Panc1 (cell line): Measurements from ENCODE around the gene CDK14.

Experiments
- CTCF ChIP-seq: fragments of 450-650 bp; IDR thresholded peaks from 2 replicates; pipeline ENCODE4 v1.5.1; 2017; ENCODE audit warnings: mild to moderate bottlenecking
- POLR2AphosphoS5 ChIP-seq: IDR thresholded peaks from 2 replicates; pipeline ENCODE4 v1.6.1; 2012; ENCODE audit warnings: mild to moderate bottlenecking, low read depth, low read length, moderate library complexity
- REST ChIP-seq, 2 experiments: IDR thresholded peaks; 2 replicates each; pipeline ENCODE4 v1.6.1; 2011 to 2012; ENCODE audit warnings: low read depth in 2 of 2, control low read depth in 1 of 2, low read length in 1 of 2, mild to moderate bottlenecking in 1 of 2, moderate library complexity in 1 of 2; ENCODE audit not compliant: insufficient read depth in 1 of 2
- SIN3A ChIP-seq: IDR thresholded peaks from 2 replicates; pipeline ENCODE4 v1.6.1; 2012; ENCODE audit warnings: low read depth, mild to moderate bottlenecking, low read length, moderate library complexity, borderline replicate concordance; ENCODE audit not compliant: insufficient read depth

- no peak for TF ChIP-seq SIN3A
- peak; percentile 35 for TF ChIP-seq CTCF
- TF ChIP-seq POLR2AphosphoS5 = no peak
- TF ChIP-seq REST (IDR thresholded peaks at IDR 0.05; ENCODE audit: insufficient read depth in 1 of 2, low read depth in 2 of 2, low read length in 1 of 2) = no peak
Measured at GRCh38 chr7:90749774-90750173, 153.7 kb downstream of the CDK14 start.
